ENCODE results near the gene TTC9. TPM values are rescaled to one million over a fixed set of nuclear protein-coding genes. Genes with fewer than 3 reads are reported as not detected.
"Not testable (repeated sequence)": the region's sequence is repeated elsewhere in the genome, so short reads cannot be mapped to it uniquely, and the experiment has no call there.

TTC9 gene
- total RNA-seq, 2 donors from 2014 or later, result 8.2 to 11.7 TPM

DNA sequence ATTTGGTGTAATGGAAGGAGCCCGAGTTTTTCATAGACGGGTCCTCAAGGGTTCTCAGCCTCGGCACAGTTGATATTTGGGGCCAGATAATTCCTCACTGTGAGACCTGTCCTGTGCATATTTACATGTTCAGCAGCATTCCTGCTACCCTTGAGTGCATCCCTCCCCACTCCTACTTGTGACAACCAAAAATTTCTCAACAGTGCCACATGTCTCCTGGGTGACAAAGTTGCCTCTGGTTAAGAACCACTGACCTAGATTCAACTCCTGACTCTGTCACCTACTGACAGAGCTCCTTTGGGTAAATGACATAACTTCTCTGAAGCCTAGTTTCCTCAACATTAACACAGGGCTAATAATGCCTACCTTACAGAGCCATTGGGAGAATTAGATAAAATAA lies 60.4 kb downstream of the TTC9 start:
- H3K36me3 Mint-ChIP-seq (ENCODE audit: low read depth), result peaks cover 10% of the 10 kb centered on the region
- no peak overlapping the region for H3K27ac Mint-ChIP-seq
- peaks cover 10% of the 10 kb centered on the region for H3K27me3 Mint-ChIP-seq
- DNase-seq (no peak), ATAC-seq (no peak)
- peaks cover 10% of the 10 kb centered on the region for H3K4me1 Mint-ChIP-seq
- no peaks in the 10 kb centered on the region for H3K9me3 ChIP-seq (ENCODE audit: control insufficient read depth, low read length, poor library complexity, severe bottlenecking)
- H3K4me3 Mint-ChIP-seq, result no peak overlapping the region

DNA sequence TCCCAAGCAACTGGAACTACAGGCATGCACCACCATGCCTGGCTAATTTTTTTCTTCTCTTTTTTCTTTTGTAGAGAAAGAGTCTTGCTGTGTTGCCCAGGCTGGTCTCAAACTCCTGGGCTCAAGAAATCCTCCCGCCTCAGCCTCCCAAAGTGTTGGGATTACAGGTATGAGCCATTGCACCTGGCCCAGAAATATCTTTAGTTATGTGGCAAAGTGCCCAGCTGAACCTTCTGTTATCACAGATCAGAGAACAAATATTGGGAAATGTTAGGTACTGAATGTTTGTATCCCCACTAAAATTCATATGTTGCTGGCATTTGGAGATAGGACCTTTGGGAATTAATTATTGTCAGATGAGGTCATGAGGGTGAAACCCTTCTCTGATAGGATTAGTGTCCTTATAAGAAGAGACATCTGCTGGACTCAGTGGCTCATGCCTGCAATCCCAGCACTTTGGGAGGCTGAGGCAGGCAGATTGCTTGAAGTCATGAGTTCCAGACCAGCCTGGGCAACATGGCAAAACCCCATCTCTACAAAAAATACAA lies 62.0 kb downstream of the TTC9 start:
- H3K27me3 Mint-ChIP-seq, result peaks cover 10% of the 10 kb centered on the region
- H3K27ac Mint-ChIP-seq, result not testable (repeated sequence)
- peaks cover 10% of the 10 kb centered on the region for H3K4me1 Mint-ChIP-seq

DNA sequence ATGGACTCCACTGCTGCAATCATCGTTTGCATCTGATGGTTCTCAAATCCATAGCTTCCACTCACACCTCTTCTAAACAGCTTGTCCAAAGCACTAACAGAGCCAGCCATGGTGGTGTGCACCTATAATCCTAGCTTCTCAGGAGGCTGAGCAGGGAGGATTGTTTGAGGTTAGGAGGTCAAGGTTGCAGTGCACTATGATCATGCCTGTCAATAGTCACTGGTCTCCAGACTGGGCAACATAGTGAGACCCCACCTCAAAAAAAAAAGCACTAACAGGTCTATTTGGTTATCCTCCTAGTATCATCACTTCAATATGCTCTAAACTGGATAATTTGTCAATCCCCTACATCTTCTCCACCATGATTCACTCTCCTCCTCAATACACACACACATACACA lies 63.2 kb downstream of the TTC9 start:
- Mint-ChIP-seq H3K27ac (no peak overlapping the region), H3K4me1 (peaks cover 10% of the 10 kb centered on the region), H3K4me3 (no peak overlapping the region), H3K27me3 (peaks cover 10% of the 10 kb centered on the region), H3K36me3 (ENCODE audit: low read depth) (peaks cover 10% of the 10 kb centered on the region)
- no peaks in the 10 kb centered on the region for H3K9me3 ChIP-seq (ENCODE audit: control insufficient read depth, low read length, poor library complexity, severe bottlenecking)
- no peak for DNase-seq
- ATAC-seq, result no peak

More for the DNA sequence above, 62.0 kb downstream of the TTC9 start:
- not testable (repeated sequence) for H3K9me3 ChIP-seq (ENCODE audit: control insufficient read depth, low read length, poor library complexity, severe bottlenecking); H3K4me3 Mint-ChIP-seq; DNase-seq; ATAC-seq
- H3K36me3 Mint-ChIP-seq (ENCODE audit: low read depth), result peaks cover 10% of the 10 kb centered on the region

DNA sequence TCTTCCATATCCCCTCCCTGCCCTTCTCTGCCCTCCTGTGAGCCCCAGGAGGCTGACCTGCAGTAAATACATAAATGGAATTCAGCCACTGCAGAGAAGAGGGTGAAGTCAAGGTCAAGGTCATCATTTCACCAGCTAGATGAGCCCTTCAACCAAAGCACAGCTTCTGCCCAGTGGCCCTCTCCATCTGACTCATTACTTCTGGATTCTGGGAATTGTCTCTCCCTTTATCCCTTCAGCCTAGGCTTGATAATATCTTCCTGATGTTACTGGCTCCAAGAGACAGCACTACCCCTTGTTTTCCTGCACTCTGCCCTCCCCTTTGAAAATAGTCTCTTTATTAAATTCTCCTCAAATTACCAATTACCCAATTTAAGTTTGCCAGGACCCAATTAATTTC lies 64.5 kb downstream of the TTC9 start:
- ATAC-seq (no peak), DNase-seq (no peak)
- Mint-ChIP-seq H3K27me3 (peaks cover 10% of the 10 kb centered on the region), H3K36me3 (ENCODE audit: low read depth) (peaks cover 8% of the 10 kb centered on the region), H3K4me1 (peaks cover 6% of the 10 kb centered on the region), H3K27ac (peak overlapping the region; percentile 87), H3K4me3 (no peak overlapping the region)
- H3K9me3 ChIP-seq (ENCODE audit: control insufficient read depth, low read length, poor library complexity, severe bottlenecking), result no peaks in the 10 kb centered on the region

DNA sequence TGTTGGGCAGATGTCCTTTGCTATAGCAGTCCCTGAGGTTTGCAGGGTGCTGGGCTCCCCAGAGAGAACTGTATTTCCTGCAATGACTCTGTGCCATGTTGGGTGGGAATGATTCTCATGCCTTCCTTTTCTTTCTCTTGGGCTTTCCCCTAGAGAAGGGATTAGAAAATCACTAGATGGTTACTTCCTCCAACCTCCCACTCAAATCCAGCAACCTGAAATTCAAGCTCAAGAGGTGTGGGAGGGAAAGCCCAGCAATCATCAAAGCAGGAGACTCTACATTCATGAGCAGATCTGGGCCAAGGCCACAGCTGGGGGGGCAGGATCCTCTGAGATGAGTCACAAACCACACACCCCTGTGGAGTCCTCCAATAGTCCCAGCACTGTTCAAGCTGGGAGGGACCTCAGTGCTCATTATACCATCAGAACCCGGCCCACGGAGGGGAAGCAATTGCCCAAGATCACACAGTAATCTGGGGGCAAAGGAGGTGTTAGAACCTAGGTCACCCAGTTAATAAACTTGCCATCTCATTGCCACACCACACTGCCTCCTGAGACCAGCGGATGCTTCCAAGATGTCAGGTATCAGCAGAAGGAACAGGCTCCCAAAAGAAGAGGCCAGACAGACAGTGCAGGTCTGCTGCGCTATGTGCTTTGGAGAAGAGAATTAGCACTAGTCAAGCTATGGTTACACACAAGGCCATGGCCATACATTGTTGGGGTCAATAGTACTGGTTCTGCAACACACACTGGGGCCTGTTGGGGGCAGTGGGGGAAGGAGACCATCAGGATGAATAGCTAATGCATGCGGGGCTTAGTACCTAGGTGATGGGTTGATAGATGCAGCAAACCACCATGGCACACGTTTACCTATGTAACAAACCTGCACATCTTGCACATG lies 65.7 kb downstream of the TTC9 start:
- no peak overlapping the region for H3K27ac Mint-ChIP-seq
- ATAC-seq (no peak), DNase-seq (no peak)
- peaks cover 8% of the 10 kb centered on the region for H3K36me3 Mint-ChIP-seq (ENCODE audit: low read depth)
- peaks cover 10% of the 10 kb centered on the region for H3K27me3 Mint-ChIP-seq
- H3K4me1 Mint-ChIP-seq, result peaks cover 4% of the 10 kb centered on the region
- H3K9me3 ChIP-seq (ENCODE audit: control insufficient read depth, low read length, poor library complexity, severe bottlenecking), result no peaks in the 10 kb centered on the region
- H3K4me3 Mint-ChIP-seq, result no peak overlapping the region

DNA sequence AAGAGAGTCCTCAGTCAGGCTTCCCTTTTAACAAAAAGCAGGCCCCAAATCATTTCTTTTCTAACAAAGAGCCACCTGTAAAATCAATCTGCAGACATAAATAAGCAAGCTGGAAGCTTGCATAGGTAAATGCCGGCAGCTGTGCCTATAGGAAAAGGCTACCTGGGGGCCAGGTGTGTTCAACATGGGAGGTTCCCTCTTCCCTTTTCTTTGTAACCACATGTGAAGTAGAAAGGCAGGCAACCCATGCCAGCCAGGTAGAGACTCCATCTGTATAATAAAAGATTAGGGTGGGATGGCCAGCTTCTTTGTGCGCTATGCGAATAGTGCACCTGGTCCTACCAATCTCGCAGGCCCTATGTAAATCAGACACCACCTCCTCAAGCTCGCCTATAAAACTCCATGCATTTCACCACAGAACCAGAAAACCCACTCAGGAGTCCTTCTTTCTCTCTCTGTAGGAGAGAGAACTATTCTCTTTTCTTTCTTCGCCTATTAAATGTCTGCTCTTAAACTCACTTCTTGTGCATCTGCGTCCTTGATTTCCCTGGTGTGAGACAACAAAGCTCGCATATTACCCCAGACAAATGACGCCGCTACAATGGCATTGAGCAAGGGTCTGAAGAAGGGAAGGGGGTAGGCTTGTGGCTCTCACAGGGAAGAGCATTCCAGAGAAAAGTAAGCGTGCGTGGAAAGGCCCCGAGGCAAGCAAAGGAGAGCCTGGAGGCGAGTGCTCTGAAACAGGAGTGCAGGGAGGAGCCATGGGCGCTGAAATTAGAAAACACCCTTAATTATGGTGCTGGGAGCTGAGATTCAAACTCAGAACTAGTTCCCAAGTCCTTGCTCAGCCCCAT lies 67.2 kb downstream of the TTC9 start:
- Mint-ChIP-seq H3K27ac (no peak overlapping the region), H3K36me3 (ENCODE audit: low read depth) (peaks cover 9% of the 10 kb centered on the region), H3K4me3 (no peak overlapping the region), H3K4me1 (peaks cover 5% of the 10 kb centered on the region), H3K27me3 (peaks cover 10% of the 10 kb centered on the region)
- ATAC-seq, result no peak
- no peaks in the 10 kb centered on the region for H3K9me3 ChIP-seq (ENCODE audit: control insufficient read depth, low read length, poor library complexity, severe bottlenecking)
- DNase-seq, result no peak

DNA sequence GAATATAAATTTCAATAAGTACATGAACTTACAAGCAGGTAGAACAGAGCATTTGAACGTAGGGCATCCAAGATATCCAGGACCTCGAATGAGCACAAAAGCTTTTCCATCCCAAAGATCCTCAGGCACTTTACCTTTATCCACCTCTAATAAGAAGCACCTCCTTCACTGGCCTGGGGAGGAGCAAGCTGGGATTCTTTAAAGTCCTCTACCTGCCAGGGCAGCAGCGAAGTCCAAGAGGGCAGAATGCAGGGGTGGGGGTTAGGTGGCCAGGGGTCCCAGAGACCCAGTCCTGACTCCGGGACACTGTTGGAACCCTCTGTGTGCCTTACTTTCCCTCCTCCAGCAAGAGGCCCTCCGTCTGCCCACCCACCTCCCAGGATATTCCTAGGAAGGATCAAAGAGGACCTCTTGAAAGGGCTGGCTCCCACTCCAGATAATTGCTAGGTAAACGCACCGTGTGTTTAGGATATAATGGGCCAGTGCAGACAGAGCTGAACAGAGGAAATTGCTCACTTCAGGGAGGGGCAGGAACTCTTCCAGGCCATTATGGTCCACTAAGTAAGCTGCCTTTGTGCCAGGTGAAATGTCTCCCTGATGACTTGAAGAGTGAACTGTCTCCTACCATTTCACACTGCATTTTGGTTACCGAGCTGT lies 68.1 kb downstream of the TTC9 start:
- no peaks in the 10 kb centered on the region for H3K9me3 ChIP-seq (ENCODE audit: control insufficient read depth, low read length, poor library complexity, severe bottlenecking)
- peaks cover 10% of the 10 kb centered on the region for H3K27me3 Mint-ChIP-seq
- DNase-seq (no peak), ATAC-seq (no peak)
- no peak overlapping the region for H3K27ac Mint-ChIP-seq
- H3K4me1 Mint-ChIP-seq, result peaks cover 7% of the 10 kb centered on the region
- no peak overlapping the region for H3K4me3 Mint-ChIP-seq
- H3K36me3 Mint-ChIP-seq (ENCODE audit: low read depth), result peaks cover 8% of the 10 kb centered on the region

DNA sequence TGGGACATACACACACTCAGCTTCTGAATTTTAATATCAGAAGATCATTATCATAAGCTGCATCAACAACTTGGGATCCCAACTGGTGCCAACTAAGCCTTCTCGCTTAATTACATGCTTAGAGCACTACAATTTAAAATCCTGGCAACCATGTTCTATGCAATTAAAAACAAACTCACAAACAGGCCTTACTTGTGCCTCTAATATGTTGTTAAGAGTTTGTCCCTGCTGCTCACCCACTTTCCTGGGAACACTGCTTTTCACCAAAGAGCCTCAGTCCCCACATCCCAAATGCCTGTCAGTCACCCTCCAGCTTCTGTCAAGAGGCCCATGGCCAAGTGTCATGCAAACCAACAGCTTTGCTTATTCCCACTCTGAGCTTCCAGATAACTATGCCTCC lies 69.7 kb downstream of the TTC9 start:
- Mint-ChIP-seq H3K4me1 (peaks cover 5% of the 10 kb centered on the region), H3K27ac (no peak overlapping the region), H3K27me3 (peaks cover 6% of the 10 kb centered on the region), H3K36me3 (ENCODE audit: low read depth) (peaks cover 2% of the 10 kb centered on the region), H3K4me3 (no peak overlapping the region)
- no peaks in the 10 kb centered on the region for H3K9me3 ChIP-seq (ENCODE audit: control insufficient read depth, low read length, poor library complexity, severe bottlenecking)
- DNase-seq, result no peak
- no peak for ATAC-seq

DNA sequence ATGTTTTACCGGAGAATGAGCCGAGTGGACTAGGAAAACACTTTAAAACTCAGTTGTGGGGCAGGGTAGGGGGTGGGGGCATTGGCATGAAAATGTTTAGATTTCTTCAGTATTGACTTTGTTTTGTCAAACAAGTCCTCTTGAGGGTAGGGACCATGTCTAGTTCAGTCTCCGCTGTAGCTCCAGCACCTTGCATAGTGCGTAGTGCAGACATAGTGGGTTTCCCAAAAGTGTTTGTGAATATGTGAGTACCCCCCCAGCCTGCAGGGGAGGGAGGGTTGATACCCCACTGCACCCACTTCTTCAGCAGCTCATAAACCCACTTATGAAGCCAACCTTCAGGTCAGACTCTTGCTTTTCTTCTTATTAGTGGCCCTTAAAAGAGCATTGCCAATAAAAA lies 71.4 kb downstream of the TTC9 start:
- H3K27ac Mint-ChIP-seq, result no peak overlapping the region
- H3K4me1 Mint-ChIP-seq, result peaks cover 5% of the 10 kb centered on the region
- H3K27me3 Mint-ChIP-seq, result peaks cover 6% of the 10 kb centered on the region
- peaks cover 2% of the 10 kb centered on the region for H3K36me3 Mint-ChIP-seq (ENCODE audit: low read depth)
- no peak for DNase-seq
- H3K9me3 ChIP-seq (ENCODE audit: control insufficient read depth, low read length, poor library complexity, severe bottlenecking), result no peaks in the 10 kb centered on the region
- ATAC-seq, result no peak
- no peak overlapping the region for H3K4me3 Mint-ChIP-seq

DNA sequence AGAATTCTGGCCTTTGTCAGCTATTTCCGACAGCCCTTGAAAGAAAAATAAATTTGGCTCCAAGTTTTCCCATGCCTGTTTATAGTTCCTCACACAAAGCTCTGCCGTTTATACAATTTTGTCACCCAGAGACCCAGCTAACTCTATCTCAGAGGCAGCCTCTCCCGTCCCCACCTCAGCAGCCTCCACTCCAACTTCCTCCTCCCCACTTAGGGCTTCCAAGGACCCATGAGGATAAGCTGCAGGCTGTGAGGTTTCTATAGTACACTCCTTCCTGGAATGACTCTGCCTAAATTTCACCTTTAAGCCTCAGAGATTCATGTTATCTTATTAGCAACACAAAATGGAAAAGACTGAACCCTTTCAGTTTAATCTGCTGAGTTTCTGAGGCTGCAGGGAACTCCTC lies 71.8 kb downstream of the TTC9 start:
- no peaks in the 10 kb centered on the region for H3K9me3 ChIP-seq (ENCODE audit: control insufficient read depth, low read length, poor library complexity, severe bottlenecking)
- Mint-ChIP-seq H3K27ac (no peak overlapping the region), H3K4me3 (no peak overlapping the region), H3K27me3 (peaks cover 6% of the 10 kb centered on the region), H3K4me1 (peaks cover 5% of the 10 kb centered on the region), H3K36me3 (ENCODE audit: low read depth) (peaks cover 2% of the 10 kb centered on the region)
- ATAC-seq (no peak), DNase-seq (no peak)

DNA sequence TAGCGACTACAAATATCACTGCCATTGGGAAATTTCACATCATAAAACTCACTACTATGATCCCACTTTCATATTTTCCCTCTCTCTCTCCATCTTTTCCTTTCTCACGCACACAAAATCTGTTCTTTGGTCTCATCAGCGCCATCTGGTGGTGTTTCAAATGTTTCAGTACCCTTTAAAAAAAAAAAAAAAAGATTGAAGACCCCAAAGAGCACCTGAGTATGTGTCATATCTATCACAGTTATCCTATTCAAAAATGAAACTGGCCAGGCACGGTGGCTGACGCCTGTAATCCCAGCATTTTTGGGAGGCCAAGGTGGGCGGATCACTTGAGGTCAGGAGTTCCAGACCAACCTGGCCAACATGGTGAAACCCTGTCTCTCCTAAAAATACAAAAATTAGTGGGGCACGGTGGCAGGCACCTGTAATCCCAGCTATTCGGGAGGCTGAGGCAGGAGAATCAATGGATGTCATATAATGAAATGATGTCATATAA lies 72.4 kb downstream of the TTC9 start:
- H3K27ac Mint-ChIP-seq, result no peak overlapping the region
- DNase-seq (peak in 1 of 3 donors; percentile 29), ATAC-seq (no peak)
- H3K4me1 Mint-ChIP-seq, result peaks cover 5% of the 10 kb centered on the region
- H3K27me3 Mint-ChIP-seq, result peaks cover 6% of the 10 kb centered on the region
- H3K4me3 Mint-ChIP-seq, result no peak overlapping the region
- H3K9me3 ChIP-seq (ENCODE audit: control insufficient read depth, low read length, poor library complexity, severe bottlenecking), result no peaks in the 10 kb centered on the region
- peaks cover 2% of the 10 kb centered on the region for H3K36me3 Mint-ChIP-seq (ENCODE audit: low read depth)

DNA sequence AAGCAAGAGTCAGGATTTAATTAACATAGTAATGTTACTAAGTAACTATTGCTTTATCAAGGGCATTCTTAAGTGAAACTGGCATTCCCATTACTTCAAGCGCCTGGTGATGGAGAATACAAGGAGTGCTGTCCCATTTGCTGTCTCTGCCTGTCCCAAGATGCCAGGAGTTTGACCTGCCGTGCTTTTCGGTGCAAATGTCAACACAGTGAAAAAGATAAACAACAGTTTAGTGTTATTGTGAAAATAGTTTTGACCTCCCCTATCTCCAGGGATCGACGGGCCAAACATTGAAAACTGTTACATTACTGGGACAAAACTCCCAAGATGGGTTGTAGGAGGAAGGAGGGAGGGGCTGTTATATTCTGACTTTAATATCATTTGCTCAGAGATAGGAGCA lies 74.8 kb downstream of the TTC9 start:
- no peak overlapping the region for H3K27ac Mint-ChIP-seq
- H3K4me3 Mint-ChIP-seq, result no peak overlapping the region

DNA sequence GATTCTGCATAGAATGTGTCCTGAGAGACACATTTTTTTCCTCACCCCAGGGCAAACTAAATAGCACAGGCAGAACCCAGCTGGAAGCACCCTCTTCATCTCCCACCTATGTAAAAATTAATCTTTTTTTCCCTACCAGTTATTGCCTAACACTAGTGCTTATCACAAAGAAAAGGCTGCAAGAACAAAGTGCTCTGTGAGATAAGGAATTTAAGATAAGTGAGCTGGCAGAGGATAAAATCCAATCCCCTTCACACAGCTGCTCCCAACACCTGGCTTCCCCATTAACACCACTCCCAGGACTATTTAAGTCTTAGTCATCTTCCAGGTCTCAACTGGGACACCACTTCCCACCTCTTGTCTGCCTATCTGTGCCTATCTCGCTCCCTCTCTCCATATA lies 75.2 kb downstream of the TTC9 start:
- H3K4me1 Mint-ChIP-seq, result peaks cover 5% of the 10 kb centered on the region
- peaks cover 6% of the 10 kb centered on the region for H3K27me3 Mint-ChIP-seq
- ATAC-seq, result no peak
- H3K27ac Mint-ChIP-seq, result no peak overlapping the region
- peaks cover 2% of the 10 kb centered on the region for H3K36me3 Mint-ChIP-seq (ENCODE audit: low read depth)
- DNase-seq, result no peak
- no peak overlapping the region for H3K4me3 Mint-ChIP-seq
- no peaks in the 10 kb centered on the region for H3K9me3 ChIP-seq (ENCODE audit: control insufficient read depth, low read length, poor library complexity, severe bottlenecking)

More for the DNA sequence above, 74.8 kb downstream of the TTC9 start:
- no peaks in the 10 kb centered on the region for H3K9me3 ChIP-seq (ENCODE audit: control insufficient read depth, low read length, poor library complexity, severe bottlenecking)
- Mint-ChIP-seq H3K4me1 (peaks cover 5% of the 10 kb centered on the region), H3K27me3 (peaks cover 6% of the 10 kb centered on the region), H3K36me3 (ENCODE audit: low read depth) (peaks cover 2% of the 10 kb centered on the region)
- ATAC-seq (no peak), DNase-seq (no peak)

All from T-helper 17 cell (primary cell).